Uterus (tissue), 4 donors: ENCODE results near the gene HIPK4. TPM values are rescaled to one million over a fixed set of nuclear protein-coding genes. Genes with fewer than 3 reads are reported as not detected.

Experiments
- DNase-seq, 2 donors: peaks; one replicate each; pipeline ENCODE4 v3.0.0-alpha.2; 2019 to 2020
- H3K27ac ChIP-seq, 2 donors: fragments of 200-600 bp; sonication (generic); 1 replicate in 1 of 2; 2 replicates in 1 of 2; pipeline ENCODE4 v1.5.1; 2016 to 2018
- H3K27me3 ChIP-seq, 2 donors: fragments of 200-600 bp; sonication (generic); one replicate each; pipeline ENCODE4 v1.5.1; 2018 to 2019; ENCODE audit warnings: control low read depth in 1 of 2
- H3K36me3 ChIP-seq, 2 donors: fragments of 200-600 bp; sonication (generic); one replicate each; pipeline ENCODE4 v1.5.1; 2019; ENCODE audit warnings: control low read depth in 1 of 2
- H3K4me1 ChIP-seq, 2 donors: fragments of 200-600 bp; sonication (generic); one replicate each; pipeline ENCODE4 v1.5.1; 2018 to 2019; ENCODE audit warnings: control low read depth in 1 of 2
- H3K4me3 ChIP-seq, 2 donors: fragments of 200-600 bp; sonication (generic); 1 replicate in 1 of 2; 2 replicates in 1 of 2; pipeline ENCODE4 v1.5.1; 2018 to 2019; ENCODE audit warnings: mild to moderate bottlenecking in 1 of 2
- H3K9me3 ChIP-seq, 2 donors: fragments of 200-600 bp; sonication (generic); one replicate each; pipeline ENCODE4 v1.5.1; 2019; ENCODE audit warnings: control low read depth in 1 of 2
- POLR2A ChIP-seq, 2 donors: fragments of 450-650 bp; IDR thresholded peaks; one replicate each; pipeline ENCODE4 v1.6.1; 2016; ENCODE audit warnings: antibody characterized with exemption in 2 of 2, mild to moderate bottlenecking in 1 of 2, moderate library complexity in 1 of 2
- intact Hi-C: fragments of 100-400 bp; cut with DNase I; formaldehyde crosslinking; loops from one replicate; pipeline ENCODE4 v1.15.1; 2023; ENCODE audit warnings: low total_unique reads
- total RNA-seq, 4 donors: library from RNA; depleted of rRNA in 3 of 4; stranded (reverse); fragments of >200 nt in 3 of 4; gene quantifications; one replicate each; pipeline versions ENCODE4 v1.1.0 to v1.2.4, GENCODE V29; 2014 to 2023
- TF ChIP-seq, protein P1 (sequence below), 4 experiments: fragments of 200-600 bp in 2 of 4; fragments of 450-650 bp in 2 of 4; sonication (generic) in 2 of 4; IDR thresholded peaks; one replicate each; pipeline ENCODE4 v1.5.1; 2016 to 2019; ENCODE audit warnings: antibody characterized with exemption in 4 of 4, mild to moderate bottlenecking in 2 of 4, moderate library complexity in 1 of 4
- donor health status: DM: yes; HTN: yes; CAD: no.

The HIPK4 gene
- total RNA-seq, 4 donors from 2014 or later, result 0.40 to 0.48 TPM; not detected in 2

DNA sequence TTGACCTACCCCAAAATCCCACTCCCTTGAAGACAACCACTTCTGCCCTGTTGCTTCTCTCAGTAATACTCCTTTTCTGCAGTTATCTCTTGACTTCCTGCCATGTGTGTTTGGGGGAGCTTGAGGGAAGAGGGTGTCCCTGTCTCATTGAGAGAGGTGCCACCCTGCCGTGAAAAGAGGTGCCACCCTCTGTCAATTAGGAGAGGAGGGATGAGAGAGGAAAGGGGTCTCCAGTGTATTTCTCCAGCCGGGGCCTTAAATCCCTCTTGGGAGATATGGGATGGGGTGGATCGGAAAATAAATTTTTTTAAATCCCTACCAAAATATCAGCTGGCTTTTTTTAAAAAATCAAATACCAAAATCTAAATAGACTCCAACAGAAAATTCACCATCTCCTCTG is 25.0 kb downstream of the HIPK4 start:
- peak overlapping the region in 1 of 2 donors; percentile 33 for H3K4me3 ChIP-seq
- H3K27ac ChIP-seq, result no peak overlapping the region
- TF ChIP-seq, protein P1, sequence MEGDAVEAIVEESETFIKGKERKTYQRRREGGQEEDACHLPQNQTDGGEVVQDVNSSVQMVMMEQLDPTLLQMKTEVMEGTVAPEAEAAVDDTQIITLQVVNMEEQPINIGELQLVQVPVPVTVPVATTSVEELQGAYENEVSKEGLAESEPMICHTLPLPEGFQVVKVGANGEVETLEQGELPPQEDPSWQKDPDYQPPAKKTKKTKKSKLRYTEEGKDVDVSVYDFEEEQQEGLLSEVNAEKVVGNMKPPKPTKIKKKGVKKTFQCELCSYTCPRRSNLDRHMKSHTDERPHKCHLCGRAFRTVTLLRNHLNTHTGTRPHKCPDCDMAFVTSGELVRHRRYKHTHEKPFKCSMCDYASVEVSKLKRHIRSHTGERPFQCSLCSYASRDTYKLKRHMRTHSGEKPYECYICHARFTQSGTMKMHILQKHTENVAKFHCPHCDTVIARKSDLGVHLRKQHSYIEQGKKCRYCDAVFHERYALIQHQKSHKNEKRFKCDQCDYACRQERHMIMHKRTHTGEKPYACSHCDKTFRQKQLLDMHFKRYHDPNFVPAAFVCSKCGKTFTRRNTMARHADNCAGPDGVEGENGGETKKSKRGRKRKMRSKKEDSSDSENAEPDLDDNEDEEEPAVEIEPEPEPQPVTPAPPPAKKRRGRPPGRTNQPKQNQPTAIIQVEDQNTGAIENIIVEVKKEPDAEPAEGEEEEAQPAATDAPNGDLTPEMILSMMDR (IDR thresholded peaks at IDR 0.05), result no peak
- TF ChIP-seq POLR2A (IDR thresholded peaks at IDR 0.05), result no peak
- no peaks in the 10 kb centered on the region for H3K4me1 ChIP-seq
- H3K9me3 ChIP-seq, result no peaks in the 10 kb centered on the region
- no peak for DNase-seq
- intact Hi-C loops, result no loop called here
- no peaks in the 10 kb centered on the region for H3K36me3 ChIP-seq
- H3K27me3 ChIP-seq, result no peaks in the 10 kb centered on the region

DNA sequence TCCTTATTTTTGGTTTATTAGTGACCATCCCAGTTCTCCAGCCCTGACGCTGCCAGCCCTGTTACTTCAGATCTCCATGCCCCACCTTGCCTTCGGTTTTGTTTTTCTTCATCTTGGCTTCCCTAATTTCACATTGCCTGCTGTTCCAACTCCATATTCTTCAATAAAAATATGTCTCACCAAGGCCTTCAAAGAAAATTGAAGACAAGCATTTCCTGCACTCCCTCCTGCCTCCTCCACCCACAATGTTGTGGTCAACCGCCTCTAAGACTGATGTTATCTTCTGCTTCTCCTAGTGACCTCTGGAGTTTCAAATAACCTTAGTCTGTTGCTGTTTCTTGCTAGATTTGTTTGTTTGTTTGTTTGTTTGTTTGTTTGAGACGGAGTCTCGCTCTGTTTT is 26.9 kb downstream of the HIPK4 start:
- Histone ChIP-seq H3K4me3 (no peak overlapping the region), H3K4me1 (no peaks in the 10 kb centered on the region), H3K27ac (no peak overlapping the region), H3K9me3 (no peaks in the 10 kb centered on the region), H3K36me3 (no peaks in the 10 kb centered on the region), H3K27me3 (no peaks in the 10 kb centered on the region)
- no peak for DNase-seq
- intact Hi-C loops, result no loop called here
- TF ChIP-seq POLR2A (IDR thresholded peaks at IDR 0.05), result no peak
- TF ChIP-seq, protein P1 (IDR thresholded peaks at IDR 0.05), result no peak

DNA sequence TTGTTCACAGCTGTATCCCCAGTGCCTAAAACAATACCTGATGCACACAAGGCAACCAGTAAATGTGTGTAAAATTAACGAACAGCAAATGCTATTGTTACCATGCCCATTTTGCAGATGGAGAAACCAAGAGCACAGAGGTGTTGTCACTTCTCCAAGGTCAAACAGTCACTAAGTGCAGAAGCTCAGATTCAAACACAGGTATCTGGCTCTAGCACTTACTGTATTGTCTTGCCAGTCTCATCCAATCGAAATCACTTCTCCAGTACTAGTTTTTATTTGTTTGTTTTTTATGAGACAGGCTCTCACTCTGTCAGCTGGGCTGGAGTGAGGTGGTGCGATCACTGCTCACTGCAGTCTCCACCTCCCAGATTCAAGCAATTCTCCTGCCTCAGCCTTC is 27.8 kb downstream of the HIPK4 start:
- TF ChIP-seq POLR2A (IDR thresholded peaks at IDR 0.05), result no peak
- TF ChIP-seq, protein P1 (IDR thresholded peaks at IDR 0.05), result no peak
- Histone ChIP-seq H3K4me1 (no peaks in the 10 kb centered on the region), H3K9me3 (no peaks in the 10 kb centered on the region), H3K27ac (no peak overlapping the region), H3K4me3 (no peak overlapping the region), H3K36me3 (no peaks in the 10 kb centered on the region), H3K27me3 (no peaks in the 10 kb centered on the region)
- intact Hi-C loops, result no loop called here
- DNase-seq, result no peak

DNA sequence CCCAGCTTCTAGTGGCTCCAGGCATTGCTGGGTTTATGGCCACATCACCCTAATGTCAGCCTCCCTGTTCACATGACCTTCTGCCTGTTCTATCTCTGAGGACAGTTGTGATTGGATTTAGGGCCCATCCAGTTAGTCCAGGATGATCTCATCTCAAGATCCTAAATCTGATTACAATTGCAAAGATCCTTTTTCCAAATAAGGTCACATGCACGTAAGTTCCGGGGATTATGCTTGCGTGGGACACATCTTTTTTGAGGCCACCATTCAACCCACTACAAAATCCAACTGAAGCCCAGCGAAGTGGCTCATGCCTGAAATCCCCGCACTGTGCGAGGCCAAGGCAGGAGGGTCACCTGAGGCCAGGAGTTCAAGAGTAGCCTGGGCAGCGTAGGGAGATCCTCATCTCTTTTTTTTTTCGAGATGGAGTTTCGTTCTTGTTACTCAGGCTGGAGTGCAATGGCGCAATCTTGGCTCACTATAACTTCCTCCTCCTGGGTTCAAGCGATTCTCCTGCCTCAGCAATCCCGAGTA is 29.2 kb downstream of the HIPK4 start:
- TF ChIP-seq, protein P1 (IDR thresholded peaks at IDR 0.05), result no peak
- no peak for TF ChIP-seq POLR2A (IDR thresholded peaks at IDR 0.05)
- Histone ChIP-seq H3K27ac (no peak overlapping the region), H3K27me3 (no peaks in the 10 kb centered on the region), H3K4me1 (no peaks in the 10 kb centered on the region), H3K9me3 (no peaks in the 10 kb centered on the region), H3K4me3 (no peak overlapping the region), H3K36me3 (no peaks in the 10 kb centered on the region)
- no peak for DNase-seq
- intact Hi-C loops, result no loop called here

DNA sequence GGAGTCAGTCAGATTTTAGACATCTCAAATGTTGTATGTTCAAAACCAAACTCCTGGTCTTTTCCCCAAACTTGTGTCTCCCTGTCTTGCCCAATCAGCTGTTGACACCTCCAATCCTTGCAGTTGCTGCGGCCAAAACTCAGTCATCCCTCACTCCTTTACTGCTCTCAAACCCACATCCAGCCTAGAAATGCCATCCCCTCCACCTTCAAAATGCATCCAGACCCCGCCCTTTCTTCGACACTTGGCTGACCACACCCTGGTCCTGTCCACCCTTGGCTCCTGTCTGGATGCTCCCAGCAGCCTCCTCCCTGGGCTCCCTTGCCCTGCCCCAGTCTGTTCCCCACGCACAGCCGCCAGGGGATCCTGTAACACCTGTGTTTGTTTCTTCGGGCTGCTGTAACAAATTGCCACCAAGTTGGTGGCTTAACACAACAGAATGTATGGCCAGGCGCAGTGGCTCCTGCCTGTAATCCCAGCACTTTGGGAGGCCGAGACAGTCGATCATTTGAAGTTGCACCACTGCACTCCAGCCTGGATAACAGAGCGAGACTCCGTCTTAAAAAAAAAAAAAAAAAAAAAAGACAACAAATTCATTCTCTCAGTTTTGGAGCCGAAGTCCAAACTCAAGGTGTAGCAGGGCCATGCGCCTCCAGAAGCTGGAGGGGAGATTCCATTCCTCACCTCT is 29.8 kb downstream of the HIPK4 start:
- no peak for TF ChIP-seq POLR2A (IDR thresholded peaks at IDR 0.05)
- TF ChIP-seq, protein P1 (IDR thresholded peaks at IDR 0.05), result no peak
- Histone ChIP-seq H3K4me1 (no peaks in the 10 kb centered on the region), H3K27ac (no peak overlapping the region), H3K27me3 (no peaks in the 10 kb centered on the region), H3K4me3 (no peak overlapping the region), H3K9me3 (no peaks in the 10 kb centered on the region), H3K36me3 (no peaks in the 10 kb centered on the region)
- intact Hi-C loops, result no loop called here
- no peak for DNase-seq
